ENCODE data around the gene SMAP1.
"Not testable (repeated sequence)": the region's sequence is repeated elsewhere in the genome, so short reads cannot be mapped to it uniquely, and the experiment has no call there.

Gene SMAP1

DNA sequence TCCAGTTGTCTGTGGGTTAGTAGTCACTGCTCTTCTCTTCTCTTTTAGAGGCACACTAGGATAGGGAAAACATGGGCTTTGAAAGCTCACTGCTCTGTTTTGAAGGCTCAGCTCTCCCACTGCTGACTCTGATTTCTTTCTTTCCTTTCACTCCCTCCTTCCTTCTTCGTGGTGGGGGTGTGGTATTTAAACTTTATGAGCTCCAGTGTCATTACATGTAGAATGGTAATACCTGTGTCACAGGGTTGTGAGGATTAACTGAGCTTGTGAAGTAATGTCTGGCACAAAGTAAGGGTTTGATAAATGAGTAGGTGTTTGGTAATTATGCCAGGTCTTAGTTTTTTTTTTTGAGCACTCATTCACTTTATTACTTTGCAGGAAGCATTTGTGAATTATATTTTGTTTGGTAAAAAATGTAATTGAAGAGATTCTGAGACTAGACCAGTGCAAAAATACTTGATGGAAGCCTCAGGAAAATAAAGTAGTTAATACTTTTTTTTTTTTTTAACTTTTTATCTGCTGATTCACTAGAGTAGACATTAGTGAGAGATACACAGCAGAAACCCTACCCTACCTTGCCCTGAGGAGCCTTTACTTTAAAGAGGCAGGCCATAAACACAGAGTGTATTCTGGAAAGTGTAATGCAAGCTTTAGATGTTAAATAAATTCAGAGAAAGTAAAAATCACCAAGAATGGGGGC lies 17.3 kb downstream of the SMAP1 start:
- DNase-seq: no peak

- no peak for DNase-seq
Observed at GRCh38 chr6:70685494-70686180, 18.0 kb downstream of the SMAP1 start.

GRCh38 chr6:70686548-70687133 lies 19.0 kb downstream of the SMAP1 start:
- DNase-seq: peak; percentile 77

- no peak for DNase-seq
Observed at GRCh38 chr6:70693887-70694286, 26.2 kb downstream of the SMAP1 start.

DNA sequence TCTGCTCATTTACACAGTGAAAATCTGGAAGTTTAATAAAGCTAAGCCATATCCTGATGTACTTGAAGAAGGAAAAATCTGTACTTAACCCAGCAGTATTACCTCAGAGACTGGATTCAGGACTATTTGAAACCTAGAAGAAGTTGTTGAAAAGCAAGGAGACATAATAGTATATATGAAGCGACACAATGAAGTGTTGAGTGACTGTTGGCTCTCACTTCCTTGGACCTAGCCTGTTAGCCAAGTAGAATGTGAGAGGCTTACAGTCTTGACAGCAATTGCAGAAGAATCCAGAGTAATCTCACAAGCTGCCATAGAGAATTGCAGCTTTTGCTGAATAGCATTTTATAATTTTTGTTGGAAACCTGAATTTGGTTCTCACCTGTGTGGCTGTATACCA lies 26.7 kb downstream of the SMAP1 start:
- DNase-seq: no peak

GRCh38 chr6:70700922-70701876 lies 33.5 kb downstream of the SMAP1 start:
- DNase-seq: no peak

DNA sequence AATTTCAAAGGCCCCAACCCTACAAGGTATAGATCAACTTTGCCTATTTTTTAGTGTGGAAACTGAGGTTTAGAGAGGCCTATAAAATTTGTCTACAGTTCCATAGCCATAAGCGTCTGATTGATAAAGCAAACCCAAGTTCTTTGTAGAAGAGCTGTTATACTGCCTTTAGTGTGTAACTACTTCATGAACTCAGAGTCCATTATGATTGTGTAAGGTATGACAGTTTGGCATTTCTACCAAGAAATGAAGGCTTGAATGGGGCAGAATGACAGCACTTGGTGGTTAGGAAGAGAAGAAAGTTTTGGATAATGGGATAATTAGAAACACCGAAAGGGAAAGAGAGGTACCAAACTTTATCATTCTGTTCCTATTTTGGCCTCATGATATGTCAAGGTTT lies 38.1 kb downstream of the SMAP1 start:
- no peak for DNase-seq

DNA sequence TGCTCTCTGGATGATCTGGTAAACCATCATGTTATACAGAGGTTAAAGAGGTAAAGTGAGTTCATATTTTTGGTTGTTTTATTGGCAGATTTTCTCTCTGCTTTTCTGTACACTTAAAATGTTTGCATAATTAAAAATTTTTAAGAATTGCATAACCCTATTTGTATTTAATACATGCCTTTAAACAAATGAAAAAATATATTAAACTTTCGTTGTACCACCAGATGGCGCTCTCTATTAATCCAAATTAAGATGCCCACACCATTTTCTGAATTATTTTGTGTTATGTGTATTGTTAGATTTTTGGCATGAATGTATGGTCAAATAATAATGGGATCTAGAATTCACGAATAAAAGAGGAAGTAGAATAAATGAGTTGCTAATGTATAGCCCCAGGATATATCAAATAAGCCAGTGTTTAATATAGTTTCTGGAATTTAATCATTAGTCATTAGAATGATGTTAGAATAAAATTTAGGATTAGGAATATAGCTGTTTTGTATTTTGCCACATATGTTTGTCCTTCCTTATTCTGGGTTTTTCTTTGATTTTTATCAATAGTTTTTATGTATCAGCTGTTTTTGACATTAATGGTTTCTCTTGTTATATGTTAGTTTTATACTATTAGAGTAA lies 38.9 kb downstream of the SMAP1 start:
- DNase-seq: peak; percentile 71

GRCh38 chr6:70707893-70708292 lies 40.2 kb downstream of the SMAP1 start:
- no peak for DNase-seq

- DNase-seq: no peak
Observed at GRCh38 chr6:70708448-70708847, 40.8 kb downstream of the SMAP1 start.

DNA sequence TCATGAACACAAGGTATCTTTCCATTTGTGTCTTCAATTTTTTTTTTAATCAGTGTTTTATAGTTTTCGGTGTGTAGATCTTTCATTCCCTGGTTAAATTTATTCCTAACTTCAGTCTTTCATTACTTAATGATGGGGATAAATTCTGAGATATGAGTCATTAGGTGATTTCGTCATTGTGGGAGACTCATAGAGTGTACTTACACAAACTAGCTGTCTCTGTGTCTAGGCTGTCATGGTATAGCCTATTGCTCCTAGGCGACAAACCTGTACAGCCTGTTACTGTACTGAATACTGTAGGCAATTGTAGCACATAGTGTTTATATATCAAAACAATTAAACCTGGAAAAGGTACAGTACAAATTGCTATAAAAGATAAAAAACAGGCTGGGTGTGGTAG lies 42.1 kb downstream of the SMAP1 start:
- no peak for DNase-seq

- DNase-seq: no peak
Observed at GRCh38 chr6:70714716-70715257, 47.1 kb downstream of the SMAP1 start.

DNA sequence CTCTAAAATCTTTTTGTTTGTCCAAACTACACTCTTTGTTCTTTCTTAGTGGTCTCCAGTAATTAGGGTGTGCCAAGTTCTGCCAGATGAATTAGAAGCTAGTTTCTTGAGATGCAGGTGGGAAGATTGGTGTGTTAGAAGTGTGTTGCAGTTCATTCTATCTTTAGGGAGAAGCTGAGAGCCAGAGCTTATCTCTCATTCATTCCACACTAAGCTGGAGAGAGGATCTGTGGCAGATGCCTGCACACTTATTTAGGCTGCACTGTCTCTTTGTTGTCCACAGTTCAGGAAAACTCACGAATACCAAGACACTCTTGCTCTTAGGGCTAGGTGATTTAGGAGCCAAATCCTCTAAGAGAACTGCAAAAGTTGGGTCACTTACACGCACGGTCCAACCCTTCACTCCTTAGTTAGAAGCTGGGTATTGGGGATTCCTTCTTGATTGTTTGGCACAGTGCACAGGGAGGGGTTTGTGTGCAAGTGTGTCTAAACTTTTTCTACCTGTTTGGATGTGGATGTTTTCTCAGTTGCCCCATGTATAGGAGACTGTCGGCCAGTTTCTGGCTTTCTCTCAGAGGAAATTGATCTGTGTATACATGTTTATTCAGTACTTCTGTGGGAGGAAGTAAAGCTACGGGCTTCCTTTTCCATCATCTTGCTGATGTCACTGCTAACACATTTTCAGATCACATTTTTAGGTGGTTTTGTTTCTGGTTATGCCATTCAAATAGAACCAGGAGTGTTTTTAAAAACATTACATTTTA lies 49.5 kb downstream of the SMAP1 start:
- no peak for DNase-seq

DNA sequence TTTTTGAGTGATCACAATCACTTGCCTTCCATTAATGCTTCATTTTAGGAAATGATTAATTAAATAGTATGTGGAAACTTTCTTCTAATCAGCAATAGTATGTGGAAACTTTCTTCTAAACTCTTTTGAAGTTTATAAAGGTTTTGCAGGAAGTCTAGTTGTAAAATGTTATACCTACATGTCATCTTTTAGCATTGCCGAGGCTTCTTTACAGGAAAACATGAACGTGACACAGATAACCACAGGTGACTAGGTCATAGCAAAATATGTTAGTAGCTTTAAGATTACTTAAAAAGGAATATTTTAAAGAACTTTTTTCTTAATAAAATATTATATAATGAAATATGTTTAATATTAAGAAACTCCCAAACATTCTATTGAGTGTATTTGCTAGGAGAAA lies 56.8 kb downstream of the SMAP1 start:
- DNase-seq: no peak

- peak; percentile 20 for DNase-seq
Observed at GRCh38 chr6:70725817-70726415, 58.2 kb downstream of the SMAP1 start.

GRCh38 chr6:70734381-70734780 lies 66.7 kb downstream of the SMAP1 start:
- DNase-seq: no peak

GRCh38 chr6:70734979-70735378 lies 67.3 kb downstream of the SMAP1 start:
- no peak for DNase-seq

DNA sequence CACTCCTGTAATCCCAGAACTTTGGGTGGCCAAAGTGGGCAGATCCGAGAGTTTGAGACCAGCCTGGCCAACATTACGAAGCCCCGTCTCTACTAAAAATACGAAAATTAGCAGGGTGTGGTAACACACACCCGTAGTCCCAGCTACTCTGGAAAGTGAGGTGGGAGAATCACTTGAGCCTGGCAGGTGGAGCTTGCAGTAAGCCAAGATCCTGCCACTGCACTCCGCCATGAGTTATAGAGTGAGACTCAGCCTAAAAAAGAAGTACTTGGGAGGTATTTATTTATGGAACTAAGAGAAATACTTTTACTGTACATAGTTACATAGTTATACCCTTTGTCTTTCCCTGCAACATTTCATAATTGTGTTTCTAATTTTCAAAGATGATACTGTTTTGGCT lies 67.8 kb downstream of the SMAP1 start:
- no peak for DNase-seq

GRCh38 chr6:70738028-70738427 lies 70.3 kb downstream of the SMAP1 start:
- DNase-seq: no peak

DNA sequence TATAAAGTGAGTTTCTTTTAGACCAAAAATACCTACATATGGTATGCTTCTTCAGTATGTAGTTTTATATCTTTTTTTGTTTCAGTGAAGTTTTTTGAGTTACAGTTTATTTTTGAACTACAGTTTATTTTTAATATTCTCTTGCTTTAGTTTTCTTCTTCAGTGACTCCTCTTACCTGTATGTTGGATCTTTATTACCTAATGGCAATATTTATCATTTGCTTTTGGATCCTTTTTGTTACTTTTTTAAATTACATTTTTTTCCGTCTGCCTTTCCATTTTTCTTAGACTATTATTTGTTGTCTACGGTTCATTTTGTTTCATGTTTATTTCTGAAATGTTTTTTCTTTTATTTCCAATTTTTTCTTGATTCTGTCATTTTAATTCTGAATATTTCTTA lies 71.9 kb downstream of the SMAP1 start:
- DNase-seq: no peak

DNA sequence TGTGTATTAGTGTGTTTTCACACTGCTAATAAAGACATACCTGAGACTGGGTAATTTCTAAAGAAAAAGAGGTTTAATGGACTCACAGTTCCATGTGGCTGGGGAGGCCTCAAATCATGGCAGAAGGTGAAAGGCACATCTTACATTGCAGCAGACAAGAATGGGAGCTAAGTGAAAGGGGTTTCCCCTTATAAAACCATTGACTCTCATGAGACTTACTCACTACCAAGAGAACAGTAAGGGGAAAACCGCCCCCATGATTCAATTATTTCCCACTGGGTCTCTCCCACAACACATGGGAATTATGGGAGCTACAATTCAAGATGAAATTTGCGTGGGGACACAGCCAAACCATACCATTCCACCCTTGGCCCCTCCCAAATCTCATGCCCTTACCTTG lies 73.1 kb downstream of the SMAP1 start:
- DNase-seq: not testable (repeated sequence)

Measured in OCI-M1 (cell line).